ENCODE data around the gene AKR7A2. TPM values are rescaled to one million over a fixed set of nuclear protein-coding genes. Genes with fewer than 3 reads are reported as not detected.

The AKR7A2 gene
- total and polyA plus RNA-seq, 9 of the 15 experiments (the other 6 are each of a cell fraction or from before 2014, with no cell fraction given), result 2.0 to 78.4 (median 49.4) TPM

DNA sequence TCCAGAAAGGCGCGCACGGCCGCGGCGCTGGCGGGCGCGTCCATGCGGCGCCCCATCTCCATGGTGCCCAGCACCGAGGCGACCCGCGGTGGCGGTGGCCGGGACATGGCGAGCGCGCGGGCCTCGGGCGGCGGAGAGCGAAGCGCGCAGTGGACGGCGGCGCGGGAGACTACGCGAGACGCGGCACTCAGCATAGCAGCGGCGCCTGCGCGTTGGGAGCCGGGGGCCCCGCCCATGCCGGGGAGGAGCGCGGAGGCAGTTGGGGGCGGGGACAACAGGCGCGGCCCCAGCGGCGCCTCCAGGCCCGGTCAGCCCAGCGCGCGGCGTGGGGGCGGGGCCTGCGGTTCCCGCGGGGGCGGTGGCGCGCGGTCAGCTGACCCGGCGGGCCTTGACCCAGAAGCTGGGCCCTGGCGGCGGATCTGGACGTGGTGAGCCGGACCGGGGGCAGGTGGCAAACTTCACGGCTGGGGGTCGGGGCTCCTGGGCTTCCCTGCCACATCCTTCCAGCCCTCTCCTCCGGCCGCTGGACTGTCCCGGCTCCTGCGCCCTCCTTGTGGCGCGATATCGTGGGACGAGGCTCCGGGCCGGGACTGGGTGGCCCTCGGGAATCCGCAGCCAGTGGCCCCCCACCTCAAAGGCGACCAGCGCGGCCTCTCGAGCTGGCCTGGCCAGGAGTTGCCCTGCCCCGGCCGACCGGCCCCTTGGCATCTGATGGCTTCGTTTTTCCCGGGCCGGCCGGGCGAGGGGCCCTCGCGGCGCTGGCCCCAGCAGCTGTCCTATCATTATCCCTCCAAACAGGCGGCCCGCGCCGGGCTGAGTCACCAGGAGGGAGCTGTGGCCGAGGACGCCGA, at the start of gene AKR7A2, which contains the start of gene SLC66A1 (continued):
- no peak for TF ChIP-seq GTF3C2 (IDR thresholded peaks at IDR 0.05; ENCODE audit: borderline replicate concordance, extremely low read depth, insufficient read length)
- peak; percentile 67 for TF ChIP-seq MYC (IDR thresholded peaks at IDR 0.05; ENCODE audit: low read depth, low read length)
- TF ChIP-seq MYC (CRISPR knock-in tag; IDR thresholded peaks at IDR 0.05; ENCODE audit: borderline replicate concordance, low read depth), result peak; percentile 88; the same call in 1 of the 2 replicates
- TF ChIP-seq CBX2 (IDR thresholded peaks at IDR 0.05; ENCODE audit: insufficient read depth, low read length, poor library complexity, severe bottlenecking), result no peak
- peak in 1 of 2 experiments; percentile 83; a peak in 2 of 4 replicates for TF ChIP-seq HDAC1 (IDR thresholded peaks at IDR 0.05)
- TF ChIP-seq SMARCB1 (IDR thresholded peaks at IDR 0.05; ENCODE audit: insufficient read length, low read depth), result no peak
- no peak for TF ChIP-seq MCM7 (IDR thresholded peaks at IDR 0.05)
- TF ChIP-seq THAP7 (CRISPR knock-in tag; IDR thresholded peaks at IDR 0.05), result no peak
- TF ChIP-seq KAT2B (IDR thresholded peaks at IDR 0.05; ENCODE audit: low read depth, low read length), result no peak
- no peak; the same call in 1 of the 2 replicates for TF ChIP-seq HDAC8 (tag; IDR thresholded peaks at IDR 0.05)
- TF ChIP-seq, protein P1, sequence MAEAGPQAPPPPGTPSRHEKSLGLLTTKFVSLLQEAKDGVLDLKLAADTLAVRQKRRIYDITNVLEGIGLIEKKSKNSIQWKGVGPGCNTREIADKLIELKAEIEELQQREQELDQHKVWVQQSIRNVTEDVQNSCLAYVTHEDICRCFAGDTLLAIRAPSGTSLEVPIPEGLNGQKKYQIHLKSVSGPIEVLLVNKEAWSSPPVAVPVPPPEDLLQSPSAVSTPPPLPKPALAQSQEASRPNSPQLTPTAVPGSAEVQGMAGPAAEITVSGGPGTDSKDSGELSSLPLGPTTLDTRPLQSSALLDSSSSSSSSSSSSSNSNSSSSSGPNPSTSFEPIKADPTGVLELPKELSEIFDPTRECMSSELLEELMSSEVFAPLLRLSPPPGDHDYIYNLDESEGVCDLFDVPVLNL (CRISPR knock-in tag; IDR thresholded peaks at IDR 0.05; ENCODE audit: low read depth), result no peak; the same call in 1 of the 2 replicates
- TF ChIP-seq ZNF239 (CRISPR knock-in tag; IDR thresholded peaks at IDR 0.05), result no peak
- TF ChIP-seq C11orf30 (IDR thresholded peaks at IDR 0.05; ENCODE audit: low read depth), result peak; percentile 51; the same call in 1 of the 2 replicates
- TF ChIP-seq, protein P2, sequence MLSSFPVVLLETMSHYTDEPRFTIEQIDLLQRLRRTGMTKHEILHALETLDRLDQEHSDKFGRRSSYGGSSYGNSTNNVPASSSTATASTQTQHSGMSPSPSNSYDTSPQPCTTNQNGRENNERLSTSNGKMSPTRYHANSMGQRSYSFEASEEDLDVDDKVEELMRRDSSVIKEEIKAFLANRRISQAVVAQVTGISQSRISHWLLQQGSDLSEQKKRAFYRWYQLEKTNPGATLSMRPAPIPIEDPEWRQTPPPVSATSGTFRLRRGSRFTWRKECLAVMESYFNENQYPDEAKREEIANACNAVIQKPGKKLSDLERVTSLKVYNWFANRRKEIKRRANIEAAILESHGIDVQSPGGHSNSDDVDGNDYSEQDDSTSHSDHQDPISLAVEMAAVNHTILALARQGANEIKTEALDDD (IDR thresholded peaks at IDR 0.05), result no peak
- TF ChIP-seq JUNB (CRISPR knock-in tag; conservative IDR thresholded peaks at IDR 0.05), result no peak
- TF ChIP-seq, protein P3, sequence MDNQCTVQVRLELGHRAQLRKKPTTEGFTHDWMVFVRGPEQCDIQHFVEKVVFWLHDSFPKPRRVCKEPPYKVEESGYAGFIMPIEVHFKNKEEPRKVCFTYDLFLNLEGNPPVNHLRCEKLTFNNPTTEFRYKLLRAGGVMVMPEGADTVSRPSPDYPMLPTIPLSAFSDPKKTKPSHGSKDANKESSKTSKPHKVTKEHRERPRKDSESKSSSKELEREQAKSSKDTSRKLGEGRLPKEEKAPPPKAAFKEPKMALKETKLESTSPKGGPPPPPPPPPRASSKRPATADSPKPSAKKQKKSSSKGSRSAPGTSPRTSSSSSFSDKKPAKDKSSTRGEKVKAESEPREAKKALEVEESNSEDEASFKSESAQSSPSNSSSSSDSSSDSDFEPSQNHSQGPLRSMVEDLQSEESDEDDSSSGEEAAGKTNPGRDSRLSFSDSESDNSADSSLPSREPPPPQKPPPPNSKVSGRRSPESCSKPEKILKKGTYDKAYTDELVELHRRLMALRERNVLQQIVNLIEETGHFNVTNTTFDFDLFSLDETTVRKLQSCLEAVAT (IDR thresholded peaks at IDR 0.05), result no peak
- no peak; the same call in 1 of the 2 replicates for TF ChIP-seq ZNF668 (CRISPR knock-in tag; IDR thresholded peaks at IDR 0.05)
- no peak for TF ChIP-seq NFATC3 (IDR thresholded peaks at IDR 0.05)
- TF ChIP-seq POLR3A (IDR thresholded peaks at IDR 0.05; ENCODE audit: borderline replicate concordance, extremely low read depth, insufficient read depth, insufficient read length), result no peak

Measured in K562 (cell line).